ENCODE results near the gene PPFIBP2. TPM values are rescaled to one million over a fixed set of nuclear protein-coding genes. Genes with fewer than 3 reads are reported as not detected.

Gene PPFIBP2
- total RNA-seq, 1 donor from 2014 or later = 1.8 TPM

DNA sequence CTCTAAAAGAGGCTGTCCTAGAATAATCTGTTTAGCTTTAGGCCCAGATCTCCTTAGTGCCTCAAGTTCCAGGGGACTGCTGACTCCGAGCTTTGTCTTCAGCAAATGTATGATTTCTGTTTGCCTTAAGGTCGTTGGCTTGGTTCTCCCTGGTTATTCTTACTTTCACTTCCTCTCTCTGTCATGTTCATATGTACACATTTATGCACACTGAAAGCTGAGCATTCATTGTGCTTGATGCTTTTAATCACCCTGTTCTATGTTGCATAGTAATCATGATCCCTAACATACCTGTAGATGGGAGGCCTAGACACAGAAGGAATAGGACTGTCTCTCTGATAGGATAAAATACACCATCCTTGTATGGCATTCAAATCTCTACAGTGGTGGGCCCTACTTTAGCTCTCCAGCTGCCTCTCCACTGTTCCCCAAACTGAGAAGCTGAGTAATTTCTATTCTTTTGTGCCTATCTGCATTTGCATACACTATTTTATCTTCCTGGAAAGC is 7.2 kb downstream of the PPFIBP2 start:
- no peak for FAIRE-seq
- Histone ChIP-seq H3K9me3 (ENCODE audit: insufficient read depth, low read depth, low read length) (no peaks in the 10 kb centered on the region), H3K4me1 (ENCODE audit: insufficient read depth, low read length) (no peaks in the 10 kb centered on the region), H2AFZ (ENCODE audit: low read depth, low read length) (no peak overlapping the region), H3K4me3 (ENCODE audit: insufficient read depth, low read depth, low read length) (no peak overlapping the region), H3K4me2 (ENCODE audit: low read length) (no peak overlapping the region), H4K20me1 (ENCODE audit: insufficient read depth, low read length) (no peaks in the 10 kb centered on the region), H3K27me3 (ENCODE audit: insufficient read depth, low read length) (no peaks in the 10 kb centered on the region), H3K27ac (ENCODE audit: low read depth, low read length) (no peak overlapping the region), H3K9ac (ENCODE audit: low read length) (no peak overlapping the region), H3K36me3 (ENCODE audit: insufficient read depth, low read length) (no peaks in the 10 kb centered on the region), H3K79me2 (ENCODE audit: insufficient read depth, low read length) (no peaks in the 10 kb centered on the region)
- Mint-ChIP-seq H3K36me3 (ENCODE audit: low read depth, unreplicated experiment) (no peaks in the 10 kb centered on the region), H3K4me3 (ENCODE audit: unreplicated experiment) (no peak overlapping the region), H3K9me3 (ENCODE audit: unreplicated experiment) (peaks cover 6% of the 10 kb centered on the region), H3K4me1 (ENCODE audit: low read depth, unreplicated experiment) (no peaks in the 10 kb centered on the region), H3K27me3 (ENCODE audit: low read depth, unreplicated experiment) (peaks cover 35% of the 10 kb centered on the region), H3K27ac (ENCODE audit: unreplicated experiment) (no peak overlapping the region)
- TF ChIP-seq EZH2 (IDR thresholded peaks at IDR 0.05; ENCODE audit: insufficient read depth, low read length) (no peak), CTCF (IDR thresholded peaks at IDR 0.05; ENCODE audit: insufficient read depth, low read depth, low read length) (no peak)
- no peak for DNase-seq (ENCODE audit: low read depth)

GRCh38 chr11:7522121-7522520 is 8.3 kb downstream of the PPFIBP2 start:
- no peaks in the 10 kb centered on the region for H3K36me3 ChIP-seq (ENCODE audit: insufficient read depth, low read length)
- Mint-ChIP-seq H3K4me3 (ENCODE audit: unreplicated experiment) (no peak overlapping the region), H3K9me3 (ENCODE audit: unreplicated experiment) (peaks cover 7% of the 10 kb centered on the region), H3K27ac (ENCODE audit: unreplicated experiment) (no peak overlapping the region), H3K27me3 (ENCODE audit: low read depth, unreplicated experiment) (peaks cover 34% of the 10 kb centered on the region), H3K4me1 (ENCODE audit: low read depth, unreplicated experiment) (no peaks in the 10 kb centered on the region), H3K36me3 (ENCODE audit: low read depth, unreplicated experiment) (no peaks in the 10 kb centered on the region)
- H3K79me2 ChIP-seq (ENCODE audit: insufficient read depth, low read length) = no peaks in the 10 kb centered on the region
- no peak for TF ChIP-seq CTCF (IDR thresholded peaks at IDR 0.05; ENCODE audit: insufficient read depth, low read depth, low read length)
- no peak for TF ChIP-seq EZH2 (IDR thresholded peaks at IDR 0.05; ENCODE audit: insufficient read depth, low read length)
- no peaks in the 10 kb centered on the region for H3K4me1 ChIP-seq (ENCODE audit: insufficient read depth, low read length)
- H4K20me1 ChIP-seq (ENCODE audit: insufficient read depth, low read length) = no peaks in the 10 kb centered on the region
- FAIRE-seq (no peak), DNase-seq (ENCODE audit: low read depth) (no peak)
- H2AFZ ChIP-seq (ENCODE audit: low read depth, low read length) = no peak overlapping the region
- no peaks in the 10 kb centered on the region for H3K27me3 ChIP-seq (ENCODE audit: insufficient read depth, low read length)
- no peak overlapping the region for H3K9ac ChIP-seq (ENCODE audit: low read length)
- H3K27ac ChIP-seq (ENCODE audit: low read depth, low read length) = no peak overlapping the region
- H3K4me2 ChIP-seq (ENCODE audit: low read length) = no peak overlapping the region
- no peaks in the 10 kb centered on the region for H3K9me3 ChIP-seq (ENCODE audit: insufficient read depth, low read depth, low read length)
- H3K4me3 ChIP-seq (ENCODE audit: insufficient read depth, low read depth, low read length) = no peak overlapping the region

DNA sequence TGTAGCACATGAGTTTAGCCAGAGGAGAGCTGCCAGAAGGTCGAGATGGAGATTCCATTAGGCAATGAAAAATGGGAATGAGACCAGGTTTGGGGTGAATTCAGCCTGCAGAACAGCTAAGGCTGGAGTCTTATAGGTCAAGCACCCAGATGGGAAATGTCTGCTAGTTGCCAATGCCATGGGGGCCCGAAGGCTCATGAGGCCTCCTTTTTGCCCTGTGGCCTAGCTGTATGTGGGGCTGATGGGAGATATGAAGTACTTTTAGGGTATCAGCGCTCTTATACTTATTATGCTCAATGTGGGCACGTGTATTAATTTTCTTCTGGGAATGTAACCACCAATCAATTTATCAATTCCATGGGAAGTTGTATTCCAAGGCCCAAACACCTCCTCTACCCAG is 8.7 kb downstream of the PPFIBP2 start:
- H3K79me2 ChIP-seq (ENCODE audit: insufficient read depth, low read length) = no peaks in the 10 kb centered on the region
- H3K27ac ChIP-seq (ENCODE audit: low read depth, low read length) = no peak overlapping the region
- H2AFZ ChIP-seq (ENCODE audit: low read depth, low read length) = no peak overlapping the region
- no peak overlapping the region for H3K4me3 Mint-ChIP-seq (ENCODE audit: unreplicated experiment)
- DNase-seq (ENCODE audit: low read depth) = no peak
- no peak for FAIRE-seq
- TF ChIP-seq EZH2 (IDR thresholded peaks at IDR 0.05; ENCODE audit: insufficient read depth, low read length) (no peak), CTCF (IDR thresholded peaks at IDR 0.05; ENCODE audit: insufficient read depth, low read depth, low read length) (no peak)
- H3K27ac Mint-ChIP-seq (ENCODE audit: unreplicated experiment) = no peak overlapping the region
- no peaks in the 10 kb centered on the region for H3K9me3 ChIP-seq (ENCODE audit: insufficient read depth, low read depth, low read length)
- no peaks in the 10 kb centered on the region for H3K36me3 Mint-ChIP-seq (ENCODE audit: low read depth, unreplicated experiment)
- no peak overlapping the region for H3K9ac ChIP-seq (ENCODE audit: low read length)
- no peak overlapping the region for H3K4me3 ChIP-seq (ENCODE audit: insufficient read depth, low read depth, low read length)
- H3K4me2 ChIP-seq (ENCODE audit: low read length) = no peak overlapping the region
- no peaks in the 10 kb centered on the region for H4K20me1 ChIP-seq (ENCODE audit: insufficient read depth, low read length)
- no peaks in the 10 kb centered on the region for H3K27me3 ChIP-seq (ENCODE audit: insufficient read depth, low read length)
- no peaks in the 10 kb centered on the region for H3K4me1 ChIP-seq (ENCODE audit: insufficient read depth, low read length)
- H3K9me3 Mint-ChIP-seq (ENCODE audit: unreplicated experiment) = peaks cover 7% of the 10 kb centered on the region
- peaks cover 33% of the 10 kb centered on the region for H3K27me3 Mint-ChIP-seq (ENCODE audit: low read depth, unreplicated experiment)
- no peaks in the 10 kb centered on the region for H3K36me3 ChIP-seq (ENCODE audit: insufficient read depth, low read length)
- H3K4me1 Mint-ChIP-seq (ENCODE audit: low read depth, unreplicated experiment) = no peaks in the 10 kb centered on the region
